ES-I3 (cell line): ENCODE measurements around the gene SETBP1.

ENCODE experiments used
- H3K36me3 ChIP-seq: 2 replicates; pipeline ENCODE4 v1.6.1; 2013; ENCODE audit warnings: mild to moderate bottlenecking, low read length, control low read depth, moderate library complexity; ENCODE audit not compliant: insufficient read depth
- H3K4me1 ChIP-seq: 2 replicates; pipeline ENCODE4 v1.6.1; 2013; ENCODE audit warnings: mild to moderate bottlenecking, control low read depth, low read length; ENCODE audit not compliant: insufficient read depth
- H3K9ac ChIP-seq: 2 replicates; pipeline ENCODE4 v1.6.1; 2013; ENCODE audit warnings: low read depth, mild to moderate bottlenecking, low read length, moderate library complexity
- H3K9me3 ChIP-seq: 2 replicates; pipeline ENCODE4 v1.6.1; 2013; ENCODE audit warnings: mild to moderate bottlenecking, low read length, moderate library complexity; ENCODE audit not compliant: control insufficient read depth, insufficient read depth

Gene SETBP1

GRCh38 chr18:44836263-44836662 is 155.6 kb downstream of the SETBP1 start:
- Histone ChIP-seq H3K9me3 (no peaks in the 10 kb centered on the region), H3K4me1 (peaks cover 37% of the 10 kb centered on the region), H3K36me3 (no peaks in the 10 kb centered on the region), H3K9ac (no peak overlapping the region)

DNA sequence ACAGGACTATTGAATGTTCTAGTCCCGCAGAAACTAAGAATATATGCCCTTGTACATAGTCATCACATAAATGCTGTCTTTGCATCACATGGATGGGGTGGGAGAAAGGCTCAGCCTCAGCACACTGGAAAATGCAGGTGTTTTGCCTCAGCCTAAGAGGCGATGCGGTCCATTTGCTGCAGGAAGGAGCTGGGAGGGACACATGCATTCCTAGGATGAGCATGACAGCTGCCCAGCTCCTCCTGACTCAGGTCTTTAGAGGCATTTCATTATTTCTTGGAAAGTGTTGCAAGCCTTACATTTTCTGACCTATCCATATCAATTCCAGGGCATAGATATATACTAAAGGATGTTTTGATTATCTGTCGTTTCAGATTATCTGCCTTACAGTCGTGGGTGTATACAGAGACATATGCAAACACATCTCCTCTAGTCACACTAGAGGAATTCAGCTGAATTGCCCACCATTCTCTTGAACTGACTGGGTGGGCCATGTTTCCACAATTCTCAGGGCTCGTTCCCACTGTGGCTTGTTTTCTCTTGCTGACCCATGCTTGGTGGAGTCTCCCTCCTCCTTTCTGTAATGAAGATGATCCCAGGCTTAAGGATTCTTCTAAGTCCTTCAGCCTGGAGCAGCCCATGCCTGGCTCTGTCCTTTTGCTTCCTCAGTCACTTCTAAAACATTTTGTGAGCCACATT is 156.9 kb downstream of the SETBP1 start:
- H3K36me3 ChIP-seq, result no peaks in the 10 kb centered on the region
- peaks cover 37% of the 10 kb centered on the region for H3K4me1 ChIP-seq
- H3K9ac ChIP-seq, result no peak overlapping the region
- H3K9me3 ChIP-seq, result no peaks in the 10 kb centered on the region

- no peak overlapping the region for H3K9ac ChIP-seq
- peaks cover 37% of the 10 kb centered on the region for H3K4me1 ChIP-seq
- H3K9me3 ChIP-seq, result no peaks in the 10 kb centered on the region
- H3K36me3 ChIP-seq, result no peaks in the 10 kb centered on the region
Observed at GRCh38 chr18:44838971-44839666, 158.4 kb downstream of the SETBP1 start.

GRCh38 chr18:44840058-44840790 is 159.5 kb downstream of the SETBP1 start:
- Histone ChIP-seq H3K9ac (no peak overlapping the region), H3K36me3 (no peaks in the 10 kb centered on the region), H3K4me1 (peaks cover 35% of the 10 kb centered on the region), H3K9me3 (no peaks in the 10 kb centered on the region)

DNA sequence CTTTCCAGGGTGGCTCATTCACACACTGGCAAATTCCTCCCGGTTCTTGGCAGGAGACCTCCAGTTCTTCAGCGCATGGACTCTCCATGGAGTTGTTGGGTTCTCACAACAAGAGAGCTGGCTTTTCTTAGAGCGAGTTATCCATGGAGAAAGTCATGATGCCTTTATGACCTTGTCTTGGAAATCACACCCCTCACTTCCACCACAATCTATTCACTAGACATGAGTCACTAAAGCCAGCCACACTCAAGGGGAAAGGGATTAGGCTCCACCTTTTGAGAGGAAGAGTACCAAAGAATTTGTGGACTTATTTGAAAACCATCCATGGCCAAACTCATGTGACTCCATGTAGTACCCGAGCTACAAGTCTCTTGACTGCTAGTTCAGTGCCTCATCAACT is 160.5 kb downstream of the SETBP1 start:
- no peaks in the 10 kb centered on the region for H3K36me3 ChIP-seq
- H3K9ac ChIP-seq, result no peak overlapping the region
- H3K4me1 ChIP-seq, result peaks cover 26% of the 10 kb centered on the region
- no peaks in the 10 kb centered on the region for H3K9me3 ChIP-seq

DNA sequence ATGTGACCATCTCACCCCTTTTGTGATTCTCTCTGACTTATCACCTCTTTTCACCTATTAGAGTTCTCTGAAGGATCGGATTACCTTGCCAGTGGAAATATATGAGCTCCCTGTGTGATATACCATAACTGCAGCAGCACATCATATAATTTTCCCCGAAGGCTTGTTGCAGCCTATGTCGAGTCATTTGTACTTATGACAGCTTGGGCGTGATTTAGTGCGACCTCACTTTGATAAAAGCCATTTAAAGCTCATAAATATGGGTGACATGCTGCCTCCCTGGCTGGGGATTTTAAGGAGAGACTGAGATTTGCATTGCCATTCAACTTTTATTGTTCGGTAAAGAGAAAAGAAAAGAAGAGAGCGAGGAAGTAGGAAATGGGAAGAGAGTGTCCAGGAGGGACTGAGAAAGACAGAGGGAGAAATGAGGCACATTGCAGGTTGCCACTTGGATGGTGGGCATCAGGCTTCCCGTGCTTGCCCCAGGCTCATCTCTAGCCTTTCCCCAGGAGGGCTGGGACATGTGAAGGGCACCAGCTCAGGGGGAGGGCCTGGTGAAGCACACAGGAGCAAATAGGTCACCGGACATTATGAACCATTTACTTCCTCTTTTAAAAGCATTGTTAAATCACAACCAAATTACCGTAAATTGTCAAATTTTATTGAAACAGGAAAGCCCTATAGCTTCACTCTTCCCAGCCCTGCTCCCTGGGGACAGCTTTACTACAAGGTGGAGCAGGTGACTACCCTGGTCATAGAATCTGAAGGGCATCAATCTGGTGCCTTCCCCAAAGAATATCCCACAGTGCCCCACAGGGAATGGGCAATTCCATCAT is 161.3 kb downstream of the SETBP1 start:
- Histone ChIP-seq H3K36me3 (no peaks in the 10 kb centered on the region), H3K9me3 (no peaks in the 10 kb centered on the region), H3K9ac (no peak overlapping the region), H3K4me1 (peaks cover 22% of the 10 kb centered on the region)

GRCh38 chr18:44842588-44843412 is 162.1 kb downstream of the SETBP1 start:
- Histone ChIP-seq H3K4me1 (peaks cover 16% of the 10 kb centered on the region), H3K36me3 (no peaks in the 10 kb centered on the region), H3K9me3 (no peaks in the 10 kb centered on the region), H3K9ac (no peak overlapping the region)

GRCh38 chr18:44844486-44844885 is 163.8 kb downstream of the SETBP1 start:
- H3K4me1 ChIP-seq, result peaks cover 8% of the 10 kb centered on the region
- H3K9ac ChIP-seq, result no peak overlapping the region
- no peaks in the 10 kb centered on the region for H3K9me3 ChIP-seq
- no peaks in the 10 kb centered on the region for H3K36me3 ChIP-seq

- Histone ChIP-seq H3K4me1 (no peaks in the 10 kb centered on the region; the same call in 1 of the 2 replicates), H3K36me3 (no peaks in the 10 kb centered on the region), H3K9ac (no peak overlapping the region), H3K9me3 (no peaks in the 10 kb centered on the region)
Observed at GRCh38 chr18:44846450-44846849, 165.8 kb downstream of the SETBP1 start.

GRCh38 chr18:44848644-44849335 is 168.1 kb downstream of the SETBP1 start:
- no peaks in the 10 kb centered on the region; the same call in 1 of the 2 replicates for H3K4me1 ChIP-seq
- H3K9ac ChIP-seq, result no peak overlapping the region

GRCh38 chr18:44849361-44849760 is 168.7 kb downstream of the SETBP1 start:
- H3K36me3 ChIP-seq, result no peaks in the 10 kb centered on the region
- H3K9ac ChIP-seq, result no peak overlapping the region
- no peaks in the 10 kb centered on the region for H3K9me3 ChIP-seq
- H3K4me1 ChIP-seq, result no peaks in the 10 kb centered on the region; the same call in 1 of the 2 replicates

More at GRCh38 chr18:44848644-44849335, 168.1 kb downstream of the SETBP1 start:
- H3K9me3 ChIP-seq, result no peaks in the 10 kb centered on the region
- no peaks in the 10 kb centered on the region for H3K36me3 ChIP-seq

DNA sequence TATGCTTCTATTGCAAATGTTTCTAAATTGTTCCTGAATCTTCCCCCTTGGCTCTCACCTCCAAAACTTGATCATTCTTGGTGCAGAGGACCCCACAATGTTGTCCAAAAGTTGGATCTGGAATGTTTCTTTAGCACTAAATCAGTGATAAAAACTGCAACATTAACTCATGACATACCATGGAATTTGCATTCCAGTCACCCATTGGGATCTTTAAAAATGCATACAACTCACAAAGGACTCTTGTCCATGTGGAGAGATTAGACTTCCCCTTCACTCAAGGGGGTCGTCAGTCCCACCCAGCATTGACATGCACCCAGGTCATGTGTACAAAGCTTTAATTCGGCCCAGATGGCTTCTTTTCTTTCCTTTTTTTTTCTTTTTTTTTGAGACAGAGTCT is 169.3 kb downstream of the SETBP1 start:
- no peaks in the 10 kb centered on the region for H3K9me3 ChIP-seq
- H3K9ac ChIP-seq, result no peak overlapping the region
- no peaks in the 10 kb centered on the region for H3K36me3 ChIP-seq
- H3K4me1 ChIP-seq, result no peaks in the 10 kb centered on the region; the same call in 1 of the 2 replicates
